ENCODE data around the gene SPSB1.

SPSB1 gene

DNA sequence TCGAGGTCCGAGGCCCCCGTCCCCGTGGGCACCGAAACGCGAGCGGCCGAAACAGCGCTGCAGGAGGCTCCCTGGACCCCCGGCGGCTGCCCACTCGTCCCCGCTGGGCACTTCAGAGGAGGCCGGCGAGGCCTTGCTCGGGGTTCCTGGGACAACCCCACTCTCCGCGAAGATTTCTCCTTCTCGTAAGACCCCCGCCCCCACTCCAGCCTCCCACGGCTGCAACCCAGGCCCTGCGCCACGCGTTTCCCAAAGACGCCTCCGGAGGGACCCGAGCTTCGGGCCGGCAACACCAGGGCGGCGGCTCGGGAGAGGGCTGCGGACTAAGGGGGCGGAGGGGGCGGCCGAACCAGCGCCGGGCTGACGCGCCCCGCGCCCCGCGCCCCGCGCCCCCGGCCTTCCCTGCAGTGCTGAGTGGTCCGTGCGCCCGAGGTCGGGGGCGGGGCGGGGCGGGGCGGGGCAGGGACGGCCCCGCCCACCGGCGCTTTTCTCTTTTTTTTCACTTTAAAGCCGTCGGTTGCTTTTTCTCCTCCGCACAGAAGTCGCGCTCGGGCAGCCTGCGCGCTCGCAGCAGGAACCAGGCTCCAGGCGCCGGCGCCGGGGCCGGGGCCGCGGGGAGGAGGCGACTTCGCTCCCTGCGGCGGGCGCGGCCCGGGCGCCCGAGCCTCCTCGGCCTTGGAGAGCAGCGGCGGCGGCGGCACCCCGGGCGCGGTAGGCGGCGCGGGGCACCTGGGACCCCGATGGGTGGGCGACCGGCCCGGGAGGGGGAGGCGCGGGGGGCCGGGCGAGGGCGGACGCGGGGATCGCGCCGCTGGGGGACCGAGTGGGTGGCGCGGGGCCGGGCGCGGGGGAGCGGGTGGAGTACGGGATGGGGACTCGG is at the start of gene SPSB1:
Gene SPSB1 (plus strand): TSS at position 534 of the 880 bp plus-strand sequence. CDS start 62,998 bp downstream, outside the sequence.
- DNase-seq, result no peak

- no peak for DNase-seq
Measured at GRCh38 chr1:9243066-9243739, 49.5 kb upstream of the SPSB1 start.

DNA sequence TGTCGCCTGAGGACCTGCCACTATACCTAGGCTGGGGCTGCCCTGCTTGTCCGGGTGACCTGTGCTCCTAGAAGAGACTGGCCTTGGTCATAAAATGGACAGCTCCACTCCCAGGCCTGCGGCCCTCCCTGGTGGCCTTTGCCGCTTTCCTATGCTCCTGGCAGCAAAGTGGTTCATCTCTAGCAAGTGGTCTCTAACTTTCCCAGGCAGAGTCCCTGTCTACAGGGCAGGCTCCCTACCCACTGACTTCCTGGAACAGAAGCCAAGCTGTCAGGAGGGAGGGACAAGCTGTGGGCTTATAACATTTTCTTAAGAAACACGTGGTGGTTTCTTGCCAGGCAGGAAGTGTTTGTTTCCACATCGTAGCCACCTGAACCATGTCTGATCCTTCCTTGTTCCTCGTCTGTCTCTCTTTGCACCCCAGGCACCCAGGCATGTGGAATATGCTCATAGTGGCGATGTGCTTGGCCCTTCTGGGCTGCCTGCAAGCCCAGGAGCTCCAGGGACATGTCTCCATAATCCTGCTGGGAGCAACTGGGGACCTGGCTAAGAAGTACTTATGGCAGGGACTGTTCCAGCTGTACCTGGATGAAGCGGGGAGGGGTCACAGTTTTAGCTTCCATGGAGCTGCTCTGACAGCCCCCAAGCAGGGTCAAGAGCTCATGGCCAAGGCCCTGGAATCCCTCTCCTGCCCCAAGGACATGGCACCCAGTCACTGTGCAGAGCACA is 48.0 kb upstream of the SPSB1 start:
- no peak for DNase-seq

DNA sequence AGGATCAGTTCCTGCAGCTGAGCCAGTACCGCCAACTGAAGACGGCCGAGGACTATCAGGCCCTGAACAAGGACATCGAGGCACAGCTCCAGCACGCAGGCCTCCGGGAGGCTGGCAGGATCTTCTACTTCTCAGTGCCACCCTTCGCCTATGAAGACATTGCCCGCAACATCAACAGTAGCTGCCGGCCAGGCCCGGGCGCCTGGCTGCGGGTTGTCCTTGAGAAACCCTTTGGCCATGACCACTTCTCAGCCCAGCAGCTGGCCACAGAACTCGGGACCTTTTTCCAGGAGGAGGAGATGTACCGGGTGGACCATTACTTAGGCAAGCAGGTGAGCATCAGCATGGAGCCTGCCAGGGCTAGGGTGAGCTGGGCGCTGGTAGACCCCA is 47.5 kb upstream of the SPSB1 start:
- DNase-seq, result no peak

GRCh38 chr1:9245661-9246060 is 47.0 kb upstream of the SPSB1 start:
- DNase-seq, result no peak

GRCh38 chr1:9246215-9246614 is 46.5 kb upstream of the SPSB1 start:
- DNase-seq, result no peak

- no peak for DNase-seq
Measured at GRCh38 chr1:9246841-9247785, 45.6 kb upstream of the SPSB1 start.

GRCh38 chr1:9247894-9248293 is 44.8 kb upstream of the SPSB1 start:
- DNase-seq, result no peak

DNA sequence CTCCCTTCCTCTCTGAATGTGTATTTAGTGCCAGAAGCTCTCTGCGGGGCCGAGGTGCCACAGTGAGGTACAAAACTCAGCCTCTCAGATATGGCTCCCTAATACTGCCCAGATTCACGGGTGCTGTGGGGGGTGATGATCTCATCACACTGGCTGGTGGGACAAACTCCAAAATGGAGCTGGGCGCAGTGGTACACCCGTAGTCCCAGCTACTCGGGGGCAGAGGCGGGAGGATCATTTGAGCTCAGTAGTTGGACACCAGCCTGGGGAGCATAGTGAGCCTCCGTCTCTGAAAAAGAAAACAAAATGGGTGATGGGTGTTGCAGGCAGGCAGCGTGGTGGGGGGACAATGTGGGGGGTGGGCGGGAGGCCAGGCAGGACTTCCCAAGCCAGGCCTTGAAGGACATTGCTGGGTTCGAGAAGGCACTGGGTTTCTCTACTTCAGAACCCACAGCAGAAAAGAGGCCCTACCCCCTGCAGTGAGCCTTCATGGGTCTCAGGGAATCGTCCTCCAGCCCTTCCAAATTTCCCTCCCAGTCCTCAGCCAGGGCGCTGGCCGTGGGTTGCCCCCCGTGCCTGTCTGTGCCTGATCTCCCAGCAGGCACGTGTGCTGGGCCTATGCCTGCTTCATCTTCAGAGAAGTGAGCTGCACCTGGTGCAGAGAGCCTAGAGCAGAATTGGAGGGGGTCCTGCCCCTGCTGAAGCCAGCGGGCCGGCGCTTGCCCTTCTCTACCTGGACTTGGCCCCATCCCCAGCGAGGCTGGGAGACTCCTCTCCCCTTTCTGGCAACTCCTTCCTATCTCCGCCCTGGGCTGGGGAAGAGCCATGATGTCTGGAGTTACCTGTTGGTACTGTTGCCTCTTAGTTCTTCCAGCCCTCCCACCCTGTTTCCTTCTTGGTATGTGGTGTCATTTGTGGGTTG is 44.1 kb upstream of the SPSB1 start:
- no peak for DNase-seq

DNA sequence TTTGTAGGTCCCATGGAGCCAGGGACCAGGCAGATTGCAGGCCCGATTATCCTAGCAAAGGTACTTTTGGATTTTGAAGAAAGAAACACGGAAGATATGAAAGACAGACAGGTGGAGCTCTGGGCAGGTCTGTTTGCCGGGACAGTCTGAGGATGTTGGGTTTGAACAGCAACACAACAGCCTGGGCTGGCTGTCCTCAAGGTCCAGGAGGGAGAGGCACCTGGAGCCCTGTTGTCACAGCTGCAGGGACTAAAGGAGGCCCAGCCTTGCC is 43.5 kb upstream of the SPSB1 start:
- DNase-seq, result no peak

GRCh38 chr1:9249534-9250410 is 42.9 kb upstream of the SPSB1 start:
- no peak for DNase-seq

DNA sequence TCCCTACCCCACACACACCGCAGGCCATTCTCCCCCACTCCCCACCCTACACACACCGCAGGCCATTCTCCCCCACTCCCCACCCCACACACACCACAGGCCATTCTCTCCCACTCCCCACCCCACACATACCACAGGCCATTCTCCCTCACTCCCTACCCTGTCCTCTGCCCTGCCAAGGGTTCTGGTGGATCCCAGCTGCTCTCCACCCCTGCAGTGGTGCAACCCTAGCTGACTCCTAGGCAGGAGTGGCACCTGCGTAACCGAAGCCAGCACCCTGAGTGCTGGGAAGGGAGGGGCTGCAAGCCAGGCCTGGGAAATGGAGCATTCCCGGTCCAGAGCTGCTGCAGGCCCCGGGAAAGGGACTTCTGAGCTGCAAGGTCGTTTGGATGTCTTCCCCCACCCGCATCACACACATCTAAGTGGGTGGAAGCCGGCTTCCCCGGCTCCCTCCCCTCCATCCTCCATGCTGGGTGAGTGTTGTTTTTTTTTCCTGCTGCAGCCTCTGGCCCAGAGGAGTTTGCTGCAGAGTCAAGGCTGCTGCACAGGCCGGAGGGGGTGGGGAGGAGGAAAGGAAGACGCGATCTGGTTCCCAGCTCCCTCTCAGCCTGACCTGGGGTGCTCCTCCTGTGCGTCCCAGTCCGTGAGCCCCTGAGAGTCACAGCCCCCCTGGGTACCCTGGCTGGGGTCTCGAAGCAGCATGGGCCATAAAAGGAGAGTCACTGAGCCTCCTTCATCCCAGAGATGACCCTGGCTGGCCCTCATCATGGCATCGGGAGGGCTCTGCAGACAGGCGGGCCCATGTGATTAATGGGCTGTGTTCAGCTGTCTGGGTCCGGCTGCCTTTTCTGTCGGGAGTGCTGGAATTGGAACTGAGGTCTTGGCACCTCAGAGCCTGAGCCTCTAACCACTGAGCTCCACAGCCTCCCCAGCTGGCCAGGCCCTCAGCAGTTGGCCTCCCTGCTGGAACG is 42.0 kb upstream of the SPSB1 start:
- no peak for DNase-seq

- no peak for DNase-seq
Measured at GRCh38 chr1:9251501-9251900, 41.2 kb upstream of the SPSB1 start.

DNA sequence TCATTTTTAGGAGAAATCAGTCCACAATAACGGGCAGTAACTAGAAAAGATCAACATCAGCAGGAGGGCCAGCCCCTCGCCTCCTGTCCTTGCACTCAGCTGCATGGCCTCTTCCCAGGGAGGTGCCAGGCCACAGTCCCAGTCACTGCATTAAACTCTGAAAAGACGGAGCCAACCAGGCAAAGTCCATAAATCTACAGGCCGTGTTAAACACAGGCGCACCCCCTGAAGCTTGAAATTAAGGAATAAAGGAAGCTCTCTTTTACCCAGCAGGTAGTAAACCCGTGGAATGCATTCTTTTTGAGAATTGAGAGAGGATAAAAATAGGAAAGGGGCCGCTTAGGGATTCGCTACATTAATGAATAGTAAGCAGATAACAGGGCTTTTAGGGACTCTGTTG is 39.7 kb upstream of the SPSB1 start:
- DNase-seq, result no peak

- DNase-seq, result no peak
Measured at GRCh38 chr1:9253453-9254105, 39.1 kb upstream of the SPSB1 start.

- no peak for DNase-seq
Measured at GRCh38 chr1:9256332-9256731, 36.4 kb upstream of the SPSB1 start.

GRCh38 chr1:9257851-9258250 is 34.8 kb upstream of the SPSB1 start:
- no peak for DNase-seq

- no peak for DNase-seq
Measured at GRCh38 chr1:9258629-9259028, 34.1 kb upstream of the SPSB1 start.

Data from NCI-H187 treated with DMSO at 0.1 percent for 48 hours (cell line).